ENCODE measurements around the gene ENTREP1.

ENTREP1 gene

GRCh38 chr9:69382135-69382534 is 57.1 kb downstream of the ENTREP1 start:
- Histone ChIP-seq H3K4me1 (ENCODE audit: control insufficient read depth in 5 of 5, insufficient read depth in 5 of 5, low read length in 5 of 5) (peaks cover 0 to 8% (median 0%) of the 10 kb centered on the region in 5 donors), H3K4me3 (ENCODE audit: low read depth in 1 of 5, low read length in 5 of 5) (no peak overlapping the region), H3K9me3 (ENCODE audit: control insufficient read depth in 5 of 5, low read length in 5 of 5) (no peaks in the 10 kb centered on the region), H3K27me3 (ENCODE audit: control insufficient read depth in 5 of 5, insufficient read depth in 4 of 5, low read length in 5 of 5) (no peaks in the 10 kb centered on the region), H3K27ac (ENCODE audit: low read depth, low read length) (no peak overlapping the region), H3K36me3 (ENCODE audit: control insufficient read depth in 5 of 5, insufficient read depth in 5 of 5, low read length in 5 of 5) (peaks cover 0 to 8% (median 0%) of the 10 kb centered on the region in 5 donors), H3K9ac (ENCODE audit: low read length in 5 of 5) (no peak overlapping the region)

GRCh38 chr9:69385581-69386033 is 60.6 kb downstream of the ENTREP1 start:
- Histone ChIP-seq H3K4me3 (ENCODE audit: low read depth in 1 of 5, low read length in 5 of 5) (no peak overlapping the region), H3K27me3 (ENCODE audit: control insufficient read depth in 5 of 5, insufficient read depth in 4 of 5, low read length in 5 of 5) (no peaks in the 10 kb centered on the region), H3K4me1 (ENCODE audit: control insufficient read depth in 5 of 5, insufficient read depth in 5 of 5, low read length in 5 of 5) (peaks cover 0 to 2% (median 0%) of the 10 kb centered on the region in 5 donors), H3K9ac (ENCODE audit: low read length in 5 of 5) (no peak overlapping the region), H3K36me3 (ENCODE audit: control insufficient read depth in 5 of 5, insufficient read depth in 5 of 5, low read length in 5 of 5) (peaks cover 0 to 14% (median 3%) of the 10 kb centered on the region in 5 donors), H3K27ac (ENCODE audit: low read depth, low read length) (no peak overlapping the region), H3K9me3 (ENCODE audit: control insufficient read depth in 5 of 5, low read length in 5 of 5) (no peaks in the 10 kb centered on the region)

GRCh38 chr9:69386651-69387050 is 61.6 kb downstream of the ENTREP1 start:
- no peak overlapping the region for H3K9ac ChIP-seq (ENCODE audit: low read length in 5 of 5)
- no peak overlapping the region for H3K4me3 ChIP-seq (ENCODE audit: low read depth in 1 of 5, low read length in 5 of 5)
- H3K4me1 ChIP-seq (ENCODE audit: control insufficient read depth in 5 of 5, insufficient read depth in 5 of 5, low read length in 5 of 5): peaks cover 0 to 6% (median 3%) of the 10 kb centered on the region in 5 donors
- H3K27ac ChIP-seq (ENCODE audit: low read depth, low read length): no peak overlapping the region
- no peaks in the 10 kb centered on the region for H3K9me3 ChIP-seq (ENCODE audit: control insufficient read depth in 5 of 5, low read length in 5 of 5)
- H3K36me3 ChIP-seq (ENCODE audit: control insufficient read depth in 5 of 5, insufficient read depth in 5 of 5, low read length in 5 of 5): peaks cover 0 to 14% (median 3%) of the 10 kb centered on the region in 5 donors
- H3K27me3 ChIP-seq (ENCODE audit: control insufficient read depth in 5 of 5, insufficient read depth in 4 of 5, low read length in 5 of 5): no peaks in the 10 kb centered on the region

GRCh38 chr9:69388596-69388995 is 63.6 kb downstream of the ENTREP1 start:
- H3K27me3 ChIP-seq (ENCODE audit: control insufficient read depth in 5 of 5, insufficient read depth in 4 of 5, low read length in 5 of 5): no peaks in the 10 kb centered on the region
- H3K4me3 ChIP-seq (ENCODE audit: low read depth in 1 of 5, low read length in 5 of 5): no peak overlapping the region
- no peak overlapping the region for H3K9ac ChIP-seq (ENCODE audit: low read length in 5 of 5)
- peaks cover 0 to 17% (median 3%) of the 10 kb centered on the region in 5 donors for H3K36me3 ChIP-seq (ENCODE audit: control insufficient read depth in 5 of 5, insufficient read depth in 5 of 5, low read length in 5 of 5)
- H3K9me3 ChIP-seq (ENCODE audit: control insufficient read depth in 5 of 5, low read length in 5 of 5): no peaks in the 10 kb centered on the region
- H3K27ac ChIP-seq (ENCODE audit: low read depth, low read length): no peak overlapping the region
- H3K4me1 ChIP-seq (ENCODE audit: control insufficient read depth in 5 of 5, insufficient read depth in 5 of 5, low read length in 5 of 5): peaks cover 2 to 15% (median 12%) of the 10 kb centered on the region in 5 donors

- Histone ChIP-seq H3K4me1 (ENCODE audit: control insufficient read depth in 5 of 5, insufficient read depth in 5 of 5, low read length in 5 of 5) (peaks cover 2 to 15% (median 12%) of the 10 kb centered on the region in 5 donors), H3K27ac (ENCODE audit: low read depth, low read length) (no peak overlapping the region), H3K9me3 (ENCODE audit: control insufficient read depth in 5 of 5, low read length in 5 of 5) (no peaks in the 10 kb centered on the region), H3K36me3 (ENCODE audit: control insufficient read depth in 5 of 5, insufficient read depth in 5 of 5, low read length in 5 of 5) (peaks cover 0 to 17% (median 3%) of the 10 kb centered on the region in 5 donors), H3K27me3 (ENCODE audit: control insufficient read depth in 5 of 5, insufficient read depth in 4 of 5, low read length in 5 of 5) (no peaks in the 10 kb centered on the region), H3K9ac (ENCODE audit: low read length in 5 of 5) (no peak overlapping the region), H3K4me3 (ENCODE audit: low read depth in 1 of 5, low read length in 5 of 5) (no peak overlapping the region)
These were observed 64.5 kb downstream of the ENTREP1 start for GRCh38 chr9:69389437-69389995.

GRCh38 chr9:69391487-69391886 is 66.5 kb downstream of the ENTREP1 start:
- Histone ChIP-seq H3K4me3 (ENCODE audit: low read depth in 1 of 5, low read length in 5 of 5) (no peak overlapping the region), H3K36me3 (ENCODE audit: control insufficient read depth in 5 of 5, insufficient read depth in 5 of 5, low read length in 5 of 5) (peaks cover 0 to 17% (median 3%) of the 10 kb centered on the region in 5 donors), H3K9me3 (ENCODE audit: control insufficient read depth in 5 of 5, low read length in 5 of 5) (no peaks in the 10 kb centered on the region), H3K4me1 (ENCODE audit: control insufficient read depth in 5 of 5, insufficient read depth in 5 of 5, low read length in 5 of 5) (peaks cover 2 to 15% (median 12%) of the 10 kb centered on the region in 5 donors), H3K27ac (ENCODE audit: low read depth, low read length) (no peak overlapping the region), H3K27me3 (ENCODE audit: control insufficient read depth in 5 of 5, insufficient read depth in 4 of 5, low read length in 5 of 5) (no peaks in the 10 kb centered on the region), H3K9ac (ENCODE audit: low read length in 5 of 5) (no peak overlapping the region)

GRCh38 chr9:69391946-69392345 is 66.9 kb downstream of the ENTREP1 start:
- peaks cover 2 to 17% (median 14%) of the 10 kb centered on the region in 5 donors for H3K4me1 ChIP-seq (ENCODE audit: control insufficient read depth in 5 of 5, insufficient read depth in 5 of 5, low read length in 5 of 5)
- H3K9ac ChIP-seq (ENCODE audit: low read length in 5 of 5): no peak overlapping the region
- no peaks in the 10 kb centered on the region for H3K9me3 ChIP-seq (ENCODE audit: control insufficient read depth in 5 of 5, low read length in 5 of 5)
- H3K27ac ChIP-seq (ENCODE audit: low read depth, low read length): no peak overlapping the region
- no peak overlapping the region for H3K4me3 ChIP-seq (ENCODE audit: low read depth in 1 of 5, low read length in 5 of 5)
- no peaks in the 10 kb centered on the region for H3K27me3 ChIP-seq (ENCODE audit: control insufficient read depth in 5 of 5, insufficient read depth in 4 of 5, low read length in 5 of 5)
- H3K36me3 ChIP-seq (ENCODE audit: control insufficient read depth in 5 of 5, insufficient read depth in 5 of 5, low read length in 5 of 5): peaks cover 0 to 12% (median 3%) of the 10 kb centered on the region in 5 donors

- peaks cover 2 to 24% (median 19%) of the 10 kb centered on the region in 5 donors for H3K4me1 ChIP-seq (ENCODE audit: control insufficient read depth in 5 of 5, insufficient read depth in 5 of 5, low read length in 5 of 5)
- peaks cover 0 to 5% (median 0%) of the 10 kb centered on the region in 5 donors for H3K36me3 ChIP-seq (ENCODE audit: control insufficient read depth in 5 of 5, insufficient read depth in 5 of 5, low read length in 5 of 5)
- H3K4me3 ChIP-seq (ENCODE audit: low read depth in 1 of 5, low read length in 5 of 5): no peak overlapping the region
- no peaks in the 10 kb centered on the region for H3K27me3 ChIP-seq (ENCODE audit: control insufficient read depth in 5 of 5, insufficient read depth in 4 of 5, low read length in 5 of 5)
- no peaks in the 10 kb centered on the region for H3K9me3 ChIP-seq (ENCODE audit: control insufficient read depth in 5 of 5, low read length in 5 of 5)
- no peak overlapping the region for H3K9ac ChIP-seq (ENCODE audit: low read length in 5 of 5)
- no peak overlapping the region for H3K27ac ChIP-seq (ENCODE audit: low read depth, low read length)
These were observed 67.8 kb downstream of the ENTREP1 start for GRCh38 chr9:69392826-69393225.

- Histone ChIP-seq H3K27ac (ENCODE audit: low read depth, low read length) (no peak overlapping the region), H3K27me3 (ENCODE audit: control insufficient read depth in 5 of 5, insufficient read depth in 4 of 5, low read length in 5 of 5) (no peaks in the 10 kb centered on the region), H3K9ac (ENCODE audit: low read length in 5 of 5) (no peak overlapping the region), H3K4me1 (ENCODE audit: control insufficient read depth in 5 of 5, insufficient read depth in 5 of 5, low read length in 5 of 5) (peaks cover 2 to 26% (median 19%) of the 10 kb centered on the region in 5 donors), H3K4me3 (ENCODE audit: low read depth in 1 of 5, low read length in 5 of 5) (no peak overlapping the region), H3K9me3 (ENCODE audit: control insufficient read depth in 5 of 5, low read length in 5 of 5) (no peaks in the 10 kb centered on the region), H3K36me3 (ENCODE audit: control insufficient read depth in 5 of 5, insufficient read depth in 5 of 5, low read length in 5 of 5) (peaks cover 0 to 3% (median 0%) of the 10 kb centered on the region in 5 donors)
These were observed 68.4 kb downstream of the ENTREP1 start for GRCh38 chr9:69393425-69393824.

- H3K27ac ChIP-seq (ENCODE audit: low read depth, low read length): no peak overlapping the region
These were observed 70.7 kb downstream of the ENTREP1 start for GRCh38 chr9:69395718-69396117.

More at GRCh38 chr9:69395718-69396117, 70.7 kb downstream of the ENTREP1 start:
- no peak overlapping the region for H3K9ac ChIP-seq (ENCODE audit: low read length in 5 of 5)
- no peaks in the 10 kb centered on the region for H3K9me3 ChIP-seq (ENCODE audit: control insufficient read depth in 5 of 5, low read length in 5 of 5)
- peaks cover 0 to 3% (median 0%) of the 10 kb centered on the region in 5 donors for H3K36me3 ChIP-seq (ENCODE audit: control insufficient read depth in 5 of 5, insufficient read depth in 5 of 5, low read length in 5 of 5)
- H3K4me1 ChIP-seq (ENCODE audit: control insufficient read depth in 5 of 5, insufficient read depth in 5 of 5, low read length in 5 of 5): peaks cover 2 to 26% (median 19%) of the 10 kb centered on the region in 5 donors
- no peaks in the 10 kb centered on the region for H3K27me3 ChIP-seq (ENCODE audit: control insufficient read depth in 5 of 5, insufficient read depth in 4 of 5, low read length in 5 of 5)
- no peak overlapping the region for H3K4me3 ChIP-seq (ENCODE audit: low read depth in 1 of 5, low read length in 5 of 5)

All from subcutaneous abdominal adipose tissue (tissue), 5 donors.